ENCODE results near the gene CTDSP2. TPM values are rescaled to one million over a fixed set of nuclear protein-coding genes. Genes with fewer than 3 reads are reported as not detected.

Gene CTDSP2
- total and polyA plus RNA-seq, 10 of the 15 experiments (the other 5 are each of a cell fraction or from before 2014, with no cell fraction given) = 17.3 to 98.2 (median 54.1) TPM

- no peak overlapping the region for H3K9ac ChIP-seq (ENCODE audit: control insufficient read depth, insufficient read depth, low read length)
- no peak for DNase-seq (ENCODE audit: low read depth, low spot score)
Observed at GRCh38 chr12:57889500-57889989, 43.0 kb upstream of the CTDSP2 start.

More at GRCh38 chr12:57889500-57889989, 43.0 kb upstream of the CTDSP2 start:
- no peaks in the 10 kb centered on the region for H3K79me2 ChIP-seq (ENCODE audit: control insufficient read depth, insufficient read depth, low read length)
- H2AFZ ChIP-seq (ENCODE audit: control insufficient read depth, low read depth, low read length) = no peak overlapping the region
- H3K27ac ChIP-seq (ENCODE audit: control insufficient read depth, insufficient read depth) = no peak overlapping the region
- no peak overlapping the region for H3K4me3 ChIP-seq
- ChIA-PET RAD21 (ENCODE audit: unreplicated experiment) (no interaction called here), CTCF (interaction anchor here (1.3 kb wide), 1 partner anchor 87 kb away, joined by 3 read pairs; no protein-coding TSS in a partner anchor), POLR2A (interaction anchor here (1.4 kb wide), 1 partner anchor 22 kb away, joined by 4 read pairs; no protein-coding TSS in a partner anchor), SMC1A (ENCODE audit: uncharacterized antibody, unreplicated experiment) (interaction anchor here (0.8 kb wide), 1 partner anchor 47 kb away, joined by 4 read pairs; no protein-coding TSS in a partner anchor)
- H4K20me1 ChIP-seq (ENCODE audit: control insufficient read depth, insufficient read depth) = no peaks in the 10 kb centered on the region
- H3K36me3 ChIP-seq (ENCODE audit: control insufficient read depth in 2 of 2, insufficient read depth in 2 of 2, low read length in 1 of 2) = no peaks in the 10 kb centered on the region
- no peak for TF ChIP-seq PRDM15 (CRISPR knock-in tag; IDR thresholded peaks at IDR 0.05)
- no peak for TF ChIP-seq IRF3 (IDR thresholded peaks at IDR 0.05)
- TF ChIP-seq CHD1 (IDR thresholded peaks at IDR 0.05; ENCODE audit: low read depth, low read length) = no peak
- ATAC-seq (no peak), FAIRE-seq (no peak)
- no TSS peak for BruUV-seq (replicated peaks)
- H3K4me1 ChIP-seq (ENCODE audit: control insufficient read depth, insufficient read depth, low read length) = peaks cover 14% of the 10 kb centered on the region
- in situ Hi-C loops (cut with MboI) (no loop called here), intact Hi-C loops (cut with micrococcal nuclease; ENCODE audit: unreplicated experiment) (no loop called here)
- H3K4me2 ChIP-seq (ENCODE audit: control insufficient read depth, insufficient read depth) = no peak overlapping the region
- H3K27me3 ChIP-seq (replicated peaks in 1 of 2; ENCODE audit: control insufficient read depth in 2 of 2, insufficient read depth in 2 of 2, low read length in 1 of 2) = no peaks in the 10 kb centered on the region; a peak in 2 of 4 replicates
- 65% methylated on average over 10 of the region's 10 CpGs for WGBS (ENCODE audit: insufficient coverage, insufficient replicate concordance, low lambda C conversion rate, missing lambda C conversion rate)
- H3K9me3 ChIP-seq (replicated peaks; ENCODE audit: control insufficient read depth, insufficient read depth, low read length) = no peaks in the 10 kb centered on the region; the same call in 2 of the 3 replicates
